ENCODE data around the gene HBS1L.

- TF ChIP-seq CHD2 (IDR thresholded peaks at IDR 0.05; ENCODE audit: borderline replicate concordance, low read depth, low read length) (no peak), HDAC2 (IDR thresholded peaks at IDR 0.05) (no peak), MXI1 (IDR thresholded peaks at IDR 0.05; ENCODE audit: low read depth, low read length) (no peak), POLR2AphosphoS5 (IDR thresholded peaks at IDR 0.05; ENCODE audit: low read length) (no peak), SIN3A (IDR thresholded peaks at IDR 0.05; ENCODE audit: low read depth, low read length) (no peak), POLR2A (IDR thresholded peaks at IDR 0.05; ENCODE audit: low read depth, low read length) (no peak), EZH2 (IDR thresholded peaks at IDR 0.05; ENCODE audit: borderline replicate concordance, control insufficient read depth, low read depth, low read length) (no peak), ZNF274 (IDR thresholded peaks at IDR 0.05; ENCODE audit: insufficient read depth, insufficient read length) (no peak), ATF7 (IDR thresholded peaks at IDR 0.05; ENCODE audit: low read depth) (no peak), DPF2 (IDR thresholded peaks at IDR 0.05) (no peak), PAX5 (IDR thresholded peaks at IDR 0.05; ENCODE audit: borderline replicate concordance, low read depth, low read length) (no peak), GABPA (IDR thresholded peaks at IDR 0.05; ENCODE audit: low read depth) (no peak), CREM (IDR thresholded peaks at IDR 0.05; ENCODE audit: low read depth) (no peak), CTCF (IDR thresholded peaks at IDR 0.05 in 2 of 3, conservative IDR thresholded peaks at IDR 0.05 in 1 of 3; ENCODE audit: control insufficient read depth in 2 of 3, extremely low read depth in 1 of 3, insufficient read depth in 1 of 3, low read depth in 3 of 3, low read length in 3 of 3) (no peak)
Measured at GRCh38 chr6:135072753-135073152, 18.1 kb upstream of the HBS1L start.

All from GM12878 (cell line).